ENCODE measurements around the gene NAPA.
"Not testable (repeated sequence)": the region's sequence is repeated elsewhere in the genome, so short reads cannot be mapped to it uniquely, and the experiment has no call there.

NAPA gene

GRCh38 chr19:47489072-47489914, 25.6 kb downstream of the NAPA start:
- H3K27me3 ChIP-seq (ENCODE audit: control insufficient read depth in 3 of 3, insufficient read depth in 3 of 3, low read depth in 1 of 3, low read length in 3 of 3): no peaks in the 10 kb centered on the region
- WGBS, 2 donors (ENCODE audit: extremely low coverage in 2 of 2, insufficient read length in 2 of 2, insufficient replicate concordance in 1 of 2): no CpG with 5 or more reads among the region's 17 CpGs
- H4K91ac ChIP-seq (ENCODE audit: low read depth, low read length, poor library complexity): no peak overlapping the region
- H3K79me1 ChIP-seq (ENCODE audit: low read depth, low read length): peaks cover 12% of the 10 kb centered on the region
- no peak overlapping the region for H3K18ac ChIP-seq (ENCODE audit: low read length)
- no peak overlapping the region for H3K14ac ChIP-seq (ENCODE audit: low read length)
- H3K23ac ChIP-seq (ENCODE audit: low read depth, low read length, poor library complexity): no peak overlapping the region
- DNase-seq (ENCODE audit: low spot score): no peak
- no peak overlapping the region for H2BK12ac ChIP-seq (ENCODE audit: low read length)
- no peak overlapping the region for H2AFZ ChIP-seq (ENCODE audit: low read length)
- no peak overlapping the region for H3K4ac ChIP-seq (ENCODE audit: low read length)
- H3K27ac ChIP-seq (replicated peaks; ENCODE audit: low read length): no peak overlapping the region
- no peak overlapping the region for H3K4me2 ChIP-seq (ENCODE audit: insufficient read depth, low read length, poor library complexity, severe bottlenecking)
- H3K4me3 ChIP-seq (ENCODE audit: low read length in 2 of 2): no peak overlapping the region
- H2BK15ac ChIP-seq (ENCODE audit: low read length): no peak overlapping the region
- H3K36me3 ChIP-seq (replicated peaks in 1 of 2; ENCODE audit: control insufficient read depth in 2 of 2, insufficient read depth in 2 of 2, low read length in 2 of 2): peaks cover 18 to 59% of the 10 kb centered on the region in 2 donors
- H2AK5ac ChIP-seq (ENCODE audit: low read depth, low read length): no peak overlapping the region
- no peak overlapping the region for H3K9ac ChIP-seq (ENCODE audit: low read depth, low read length, poor library complexity)
- no peak overlapping the region for H2BK120ac ChIP-seq (ENCODE audit: low read depth, low read length)
- peaks cover 0 to 6% of the 10 kb centered on the region in 2 donors for H3K4me1 ChIP-seq (ENCODE audit: control insufficient read depth in 2 of 2, insufficient read depth in 1 of 2, low read depth in 1 of 2, low read length in 2 of 2)
- peaks cover 0 to 2% of the 10 kb centered on the region in 2 donors for H3K9me3 ChIP-seq (replicated peaks in 1 of 2; ENCODE audit: control insufficient read depth in 2 of 2, insufficient read depth in 1 of 2, low read depth in 1 of 2, low read length in 2 of 2)
- no peak overlapping the region for H2BK5ac ChIP-seq (ENCODE audit: low read length)
- H4K8ac ChIP-seq (ENCODE audit: low read depth, low read length): no peak overlapping the region

DNA sequence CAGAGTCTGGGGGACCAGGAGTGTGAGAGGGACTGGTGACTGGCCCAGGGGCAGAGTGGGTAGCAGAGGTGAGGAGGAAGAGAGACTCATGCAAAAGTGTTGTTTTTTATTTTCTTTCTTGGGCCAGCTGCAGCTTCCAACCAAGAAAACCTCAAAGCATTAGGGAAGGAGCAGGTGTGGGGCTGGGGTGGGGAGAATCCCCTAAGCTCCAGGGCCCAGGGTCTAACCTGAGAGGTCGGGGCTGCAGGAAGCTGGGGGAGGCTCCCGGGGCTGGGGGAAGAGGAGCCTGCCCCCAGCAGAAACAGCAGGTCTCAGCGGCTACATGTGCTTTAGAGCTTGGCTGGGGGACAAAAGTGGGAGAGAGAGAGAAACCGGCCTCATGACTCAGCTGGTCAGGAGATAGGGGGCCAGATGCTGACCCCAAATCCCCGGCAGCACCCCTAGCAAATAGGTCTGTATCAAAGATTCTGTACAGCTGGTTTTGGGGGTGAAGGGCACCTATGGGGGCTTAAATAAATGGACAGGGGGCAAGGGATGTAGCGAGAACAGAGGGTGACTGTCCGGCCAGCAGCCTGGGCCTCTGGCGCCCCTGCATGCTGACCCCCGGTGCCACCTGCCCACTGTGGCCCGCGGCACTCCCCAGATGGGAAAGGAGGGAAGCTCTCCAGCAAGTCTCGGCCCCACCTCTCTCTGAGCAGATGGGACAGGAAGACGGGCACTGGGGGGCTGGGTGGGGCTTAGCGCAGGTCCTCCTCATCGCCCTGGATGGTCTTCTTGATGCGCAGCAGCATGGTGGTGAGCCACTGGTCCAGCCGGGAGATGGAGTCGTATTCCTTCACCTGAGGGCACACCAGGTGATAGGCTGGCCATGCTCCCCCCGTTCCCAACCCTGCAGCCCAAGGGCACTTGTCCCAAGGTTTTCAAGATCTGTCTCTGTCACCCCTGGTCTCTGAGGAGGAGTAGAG, 27.0 kb downstream of the NAPA start:
- no peak overlapping the region for H3K27ac ChIP-seq (replicated peaks; ENCODE audit: low read length)
- H3K9ac ChIP-seq (ENCODE audit: low read depth, low read length, poor library complexity): peak overlapping the region; percentile 3
- peaks cover 0 to 2% of the 10 kb centered on the region in 2 donors for H3K9me3 ChIP-seq (replicated peaks in 1 of 2; ENCODE audit: control insufficient read depth in 2 of 2, insufficient read depth in 1 of 2, low read depth in 1 of 2, low read length in 2 of 2)
- no peaks in the 10 kb centered on the region for H3K27me3 ChIP-seq (ENCODE audit: control insufficient read depth in 3 of 3, insufficient read depth in 3 of 3, low read depth in 1 of 3, low read length in 3 of 3)
- H2BK15ac ChIP-seq (ENCODE audit: low read length): no peak overlapping the region
- H3K4me3 ChIP-seq (ENCODE audit: low read length in 2 of 2): no peak overlapping the region
- H3K4ac ChIP-seq (ENCODE audit: low read length): no peak overlapping the region
- no peak overlapping the region for H4K91ac ChIP-seq (ENCODE audit: low read depth, low read length, poor library complexity)
- H3K4me1 ChIP-seq (ENCODE audit: control insufficient read depth in 2 of 2, insufficient read depth in 1 of 2, low read depth in 1 of 2, low read length in 2 of 2): peaks cover 2 to 6% of the 10 kb centered on the region in 2 donors
- peaks cover 11% of the 10 kb centered on the region for H3K79me1 ChIP-seq (ENCODE audit: low read depth, low read length)
- no peak overlapping the region for H2BK120ac ChIP-seq (ENCODE audit: low read depth, low read length)
- H2BK12ac ChIP-seq (ENCODE audit: low read length): no peak overlapping the region
- no peak overlapping the region for H3K14ac ChIP-seq (ENCODE audit: low read length)
- no peak overlapping the region for H3K4me2 ChIP-seq (ENCODE audit: insufficient read depth, low read length, poor library complexity, severe bottlenecking)
- no peak overlapping the region for H3K23ac ChIP-seq (ENCODE audit: low read depth, low read length, poor library complexity)
- H4K8ac ChIP-seq (ENCODE audit: low read depth, low read length): peak overlapping the region; percentile 9
- H2AK5ac ChIP-seq (ENCODE audit: low read depth, low read length): no peak overlapping the region
- H3K18ac ChIP-seq (ENCODE audit: low read length): no peak overlapping the region
- WGBS, 2 donors (ENCODE audit: extremely low coverage in 2 of 2, insufficient read length in 2 of 2, insufficient replicate concordance in 1 of 2): no CpG with 5 or more reads among the region's 19 CpGs
- H2AFZ ChIP-seq (ENCODE audit: low read length): no peak overlapping the region
- no peak for DNase-seq (ENCODE audit: low spot score)
- H2BK5ac ChIP-seq (ENCODE audit: low read length): no peak overlapping the region
- H3K36me3 ChIP-seq (replicated peaks in 1 of 2; ENCODE audit: control insufficient read depth in 2 of 2, insufficient read depth in 2 of 2, low read length in 2 of 2): peaks cover 18 to 52% of the 10 kb centered on the region in 2 donors

GRCh38 chr19:47486900-47487299, 28.0 kb downstream of the NAPA start:
- Histone ChIP-seq H3K27ac (replicated peaks; ENCODE audit: low read length) (no peak overlapping the region), H2BK12ac (ENCODE audit: low read length) (no peak overlapping the region), H3K9me3 (replicated peaks in 1 of 2; ENCODE audit: control insufficient read depth in 2 of 2, insufficient read depth in 1 of 2, low read depth in 1 of 2, low read length in 2 of 2) (peaks cover 0 to 2% of the 10 kb centered on the region in 2 donors), H4K91ac (ENCODE audit: low read depth, low read length, poor library complexity) (no peak overlapping the region), H3K4me2 (ENCODE audit: insufficient read depth, low read length, poor library complexity, severe bottlenecking) (no peak overlapping the region), H3K14ac (ENCODE audit: low read length) (no peak overlapping the region), H3K4ac (ENCODE audit: low read length) (no peak overlapping the region), H4K8ac (ENCODE audit: low read depth, low read length) (no peak overlapping the region), H3K79me1 (ENCODE audit: low read depth, low read length) (peaks cover 3% of the 10 kb centered on the region), H3K4me1 (ENCODE audit: control insufficient read depth in 2 of 2, insufficient read depth in 1 of 2, low read depth in 1 of 2, low read length in 2 of 2) (peaks cover 2 to 6% of the 10 kb centered on the region in 2 donors), H3K9ac (ENCODE audit: low read depth, low read length, poor library complexity) (no peak overlapping the region), H2BK5ac (ENCODE audit: low read length) (no peak overlapping the region), H3K27me3 (ENCODE audit: control insufficient read depth in 3 of 3, insufficient read depth in 3 of 3, low read depth in 1 of 3, low read length in 3 of 3) (no peaks in the 10 kb centered on the region), H3K23ac (ENCODE audit: low read depth, low read length, poor library complexity) (no peak overlapping the region), H3K4me3 (ENCODE audit: low read length in 2 of 2) (no peak overlapping the region), H2BK120ac (ENCODE audit: low read depth, low read length) (no peak overlapping the region), H3K18ac (ENCODE audit: low read length) (no peak overlapping the region), H2AFZ (ENCODE audit: low read length) (no peak overlapping the region), H2AK5ac (ENCODE audit: low read depth, low read length) (no peak overlapping the region), H2BK15ac (ENCODE audit: low read length) (no peak overlapping the region), H3K36me3 (replicated peaks in 1 of 2; ENCODE audit: control insufficient read depth in 2 of 2, insufficient read depth in 2 of 2, low read length in 2 of 2) (peaks cover 18 to 49% of the 10 kb centered on the region in 2 donors)
- no CpG with 5 or more reads among the region's 9 CpGs for WGBS, 2 donors (ENCODE audit: extremely low coverage in 2 of 2, insufficient read length in 2 of 2, insufficient replicate concordance in 1 of 2)
- no peak for DNase-seq (ENCODE audit: low spot score)

GRCh38 chr19:47486220-47486619, 28.6 kb downstream of the NAPA start:
- H2BK12ac ChIP-seq (ENCODE audit: low read length); H3K23ac ChIP-seq (ENCODE audit: low read depth, low read length, poor library complexity); H2AFZ ChIP-seq (ENCODE audit: low read length); H3K18ac ChIP-seq (ENCODE audit: low read length); H3K9me3 ChIP-seq (replicated peaks in 1 of 2; ENCODE audit: control insufficient read depth in 2 of 2, insufficient read depth in 1 of 2, low read depth in 1 of 2, low read length in 2 of 2); H4K91ac ChIP-seq (ENCODE audit: low read depth, low read length, poor library complexity); H3K14ac ChIP-seq (ENCODE audit: low read length); H2BK15ac ChIP-seq (ENCODE audit: low read length); H3K4me1 ChIP-seq (ENCODE audit: control insufficient read depth in 2 of 2, insufficient read depth in 1 of 2, low read depth in 1 of 2, low read length in 2 of 2); DNase-seq (ENCODE audit: low spot score); H2BK5ac ChIP-seq (ENCODE audit: low read length); H4K8ac ChIP-seq (ENCODE audit: low read depth, low read length); H3K79me1 ChIP-seq (ENCODE audit: low read depth, low read length); H2BK120ac ChIP-seq (ENCODE audit: low read depth, low read length); H3K4me3 ChIP-seq (ENCODE audit: low read length in 2 of 2); H3K9ac ChIP-seq (ENCODE audit: low read depth, low read length, poor library complexity); H3K27ac ChIP-seq (replicated peaks; ENCODE audit: low read length); H2AK5ac ChIP-seq (ENCODE audit: low read depth, low read length); H3K4me2 ChIP-seq (ENCODE audit: insufficient read depth, low read length, poor library complexity, severe bottlenecking); H3K4ac ChIP-seq (ENCODE audit: low read length); H3K27me3 ChIP-seq (ENCODE audit: control insufficient read depth in 3 of 3, insufficient read depth in 3 of 3, low read depth in 1 of 3, low read length in 3 of 3): not testable (repeated sequence)
- H3K36me3 ChIP-seq (replicated peaks in 1 of 2; ENCODE audit: control insufficient read depth in 2 of 2, insufficient read depth in 2 of 2, low read length in 2 of 2): peaks cover 18 to 43% of the 10 kb centered on the region in 2 donors
- no CpG with 5 or more reads among the region's 13 CpGs for WGBS, 2 donors (ENCODE audit: extremely low coverage in 2 of 2, insufficient read length in 2 of 2, insufficient replicate concordance in 1 of 2)
